Thyroid gland (tissue), 4 donors: ENCODE measurements around the gene EXD2. TPM values are rescaled to one million over a fixed set of nuclear protein-coding genes. Genes with fewer than 3 reads are reported as not detected.

Experiments
- DNase-seq, 2 donors: peaks; one replicate each; pipeline ENCODE4 v3.0.0-alpha.2; 2019
- H3K27ac ChIP-seq, 3 donors: fragments of 200-600 bp; sonication (generic); 1 replicate in 2 of 3; 2 replicates in 1 of 3; pipeline ENCODE4 v1.5.1; 2016 to 2019; ENCODE audit warnings: mild to moderate bottlenecking in 1 of 3, moderate library complexity in 1 of 3
- H3K27me3 ChIP-seq: fragments of 200-600 bp; sonication (generic); one replicate; pipeline ENCODE4 v1.5.1; 2019
- H3K36me3 ChIP-seq, 2 donors: fragments of 200-600 bp; sonication (generic); one replicate each; pipeline ENCODE4 v1.5.1; 2016 to 2019
- H3K4me1 ChIP-seq, 2 donors: fragments of 200-600 bp; sonication (generic); one replicate each; pipeline ENCODE4 v1.5.1; 2017 to 2019
- H3K4me3 ChIP-seq, 3 donors: fragments of 200-600 bp; sonication (generic); replicated peaks in 1 of 3; 1 replicate in 2 of 3; 2 replicates in 1 of 3; pipeline ENCODE4 v1.5.1; 2016; ENCODE audit warnings: mild to moderate bottlenecking in 1 of 3
- H3K9me3 ChIP-seq: fragments of 200-600 bp; sonication (generic); one replicate; pipeline ENCODE4 v1.5.1; 2017
- POLR2A ChIP-seq, 2 donors: fragments of 450-650 bp; IDR thresholded peaks; one replicate each; pipeline ENCODE4 v1.6.1; 2017; ENCODE audit warnings: antibody characterized with exemption in 2 of 2, mild to moderate bottlenecking in 2 of 2, moderate library complexity in 1 of 2
- WGBS, 2 donors: methylation state at CpG; one replicate each; pipeline ENCODE4 v1.1.5; 2017; 5-methylcytosine and 5-hydroxymethylcytosine counted together
- intact Hi-C: fragments of 100-400 bp; cut with DNase I; formaldehyde crosslinking; loops from one replicate; pipeline ENCODE4 v1.15.1; 2023
- total RNA-seq, 4 donors: library from RNA; depleted of rRNA; stranded (reverse); fragments of >200 nt; gene quantifications; one replicate each; pipeline ENCODE4 v1.2.3, GENCODE V29; 2016
- TF ChIP-seq, protein P1 (sequence below), 6 experiments: fragments of 200-600 bp in 3 of 6; fragments of 450-650 bp in 3 of 6; sonication (generic) in 3 of 6; IDR thresholded peaks; one replicate each; pipeline ENCODE4 v1.5.1; 2016 to 2019; ENCODE audit warnings: antibody characterized with exemption in 6 of 6, mild to moderate bottlenecking in 2 of 6, inconsistent platforms in 1 of 6, moderate library complexity in 1 of 6

The EXD2 gene
- total RNA-seq, 4 donors from 2014 or later: 21.2 to 28.3 (median 25.2) TPM

DNA sequence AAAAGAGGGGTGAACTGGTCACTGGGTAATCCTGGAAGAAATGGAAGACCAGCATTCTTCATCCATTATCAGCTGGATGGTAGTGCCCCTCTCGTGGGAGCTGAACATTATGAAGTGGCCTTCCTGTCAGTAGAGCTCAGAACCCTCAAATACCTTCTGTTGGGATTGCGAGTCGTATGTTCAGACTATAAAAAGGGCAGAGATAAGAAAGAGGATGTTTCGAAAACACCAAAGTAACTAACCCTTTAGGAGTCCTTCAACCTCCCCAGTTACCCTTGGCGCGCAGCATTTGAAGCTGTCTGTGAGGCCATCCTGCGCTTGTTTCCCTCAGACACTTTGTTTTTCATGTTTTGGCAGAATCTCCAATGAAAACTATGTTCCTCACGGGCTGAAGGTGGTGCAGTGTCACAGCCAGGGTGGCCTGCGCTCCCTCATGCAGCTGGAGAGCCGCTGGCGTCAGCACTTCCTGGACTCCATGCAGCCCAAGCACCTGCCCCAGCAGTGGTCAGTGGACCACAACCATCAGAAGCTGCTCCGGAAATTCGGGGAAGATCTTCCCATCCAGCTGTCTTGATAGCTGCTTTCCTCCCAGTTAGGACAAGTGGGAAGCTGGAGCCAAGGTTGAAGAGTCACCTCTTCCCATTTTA, 49.4 kb downstream of the EXD2 start:
- no peak for TF ChIP-seq POLR2A (IDR thresholded peaks at IDR 0.05)
- TF ChIP-seq, protein P1, sequence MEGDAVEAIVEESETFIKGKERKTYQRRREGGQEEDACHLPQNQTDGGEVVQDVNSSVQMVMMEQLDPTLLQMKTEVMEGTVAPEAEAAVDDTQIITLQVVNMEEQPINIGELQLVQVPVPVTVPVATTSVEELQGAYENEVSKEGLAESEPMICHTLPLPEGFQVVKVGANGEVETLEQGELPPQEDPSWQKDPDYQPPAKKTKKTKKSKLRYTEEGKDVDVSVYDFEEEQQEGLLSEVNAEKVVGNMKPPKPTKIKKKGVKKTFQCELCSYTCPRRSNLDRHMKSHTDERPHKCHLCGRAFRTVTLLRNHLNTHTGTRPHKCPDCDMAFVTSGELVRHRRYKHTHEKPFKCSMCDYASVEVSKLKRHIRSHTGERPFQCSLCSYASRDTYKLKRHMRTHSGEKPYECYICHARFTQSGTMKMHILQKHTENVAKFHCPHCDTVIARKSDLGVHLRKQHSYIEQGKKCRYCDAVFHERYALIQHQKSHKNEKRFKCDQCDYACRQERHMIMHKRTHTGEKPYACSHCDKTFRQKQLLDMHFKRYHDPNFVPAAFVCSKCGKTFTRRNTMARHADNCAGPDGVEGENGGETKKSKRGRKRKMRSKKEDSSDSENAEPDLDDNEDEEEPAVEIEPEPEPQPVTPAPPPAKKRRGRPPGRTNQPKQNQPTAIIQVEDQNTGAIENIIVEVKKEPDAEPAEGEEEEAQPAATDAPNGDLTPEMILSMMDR (IDR thresholded peaks at IDR 0.05): no peak
- peaks cover 33 to 41% of the 10 kb centered on the region in 2 donors for H3K36me3 ChIP-seq
- intact Hi-C loops: loop anchor here (5.0 kb wide), 2 partner anchors 222 to 337 kb away; no protein-coding TSS in a partner anchor
- no peaks in the 10 kb centered on the region for H3K27me3 ChIP-seq
- WGBS, 2 donors: 90 to 91% methylated on average over 12 to 13 of the region's 13 CpGs
- no peak for DNase-seq
- H3K4me3 ChIP-seq: no peak overlapping the region
- no peak overlapping the region for H3K27ac ChIP-seq
- H3K9me3 ChIP-seq: no peaks in the 10 kb centered on the region
- H3K4me1 ChIP-seq: no peaks in the 10 kb centered on the region

DNA sequence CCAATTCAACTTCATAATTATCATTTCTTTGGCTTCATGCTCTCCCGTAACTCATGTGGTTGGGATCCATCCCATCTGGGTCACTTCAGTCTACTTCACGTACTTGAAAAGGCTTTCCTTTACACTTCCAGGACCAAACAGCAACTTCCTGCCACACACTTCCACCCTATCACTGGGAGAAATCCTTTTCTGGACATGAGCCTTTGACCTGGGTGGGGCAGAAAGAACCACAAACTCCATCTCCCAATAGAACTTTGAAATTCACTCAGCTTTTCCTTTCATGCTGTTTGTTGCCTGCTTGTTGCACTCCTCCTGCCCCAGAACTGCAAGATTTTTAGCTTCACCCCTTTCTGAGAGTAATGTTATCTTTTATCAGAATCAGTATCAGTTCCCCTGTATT, 50.3 kb downstream of the EXD2 start:
- 78 to 81% methylated on average over 2 of the region's 2 CpGs for WGBS, 2 donors
- Histone ChIP-seq H3K27me3 (no peaks in the 10 kb centered on the region), H3K36me3 (peaks cover 29 to 33% of the 10 kb centered on the region in 2 donors), H3K9me3 (no peaks in the 10 kb centered on the region), H3K4me3 (no peak overlapping the region), H3K4me1 (no peaks in the 10 kb centered on the region), H3K27ac (no peak overlapping the region)
- DNase-seq: no peak
- intact Hi-C loops: loop anchor here (5.0 kb wide), 2 partner anchors 221 to 336 kb away; no protein-coding TSS in a partner anchor
- no peak for TF ChIP-seq POLR2A (IDR thresholded peaks at IDR 0.05)
- TF ChIP-seq, protein P1 (IDR thresholded peaks at IDR 0.05): no peak

DNA sequence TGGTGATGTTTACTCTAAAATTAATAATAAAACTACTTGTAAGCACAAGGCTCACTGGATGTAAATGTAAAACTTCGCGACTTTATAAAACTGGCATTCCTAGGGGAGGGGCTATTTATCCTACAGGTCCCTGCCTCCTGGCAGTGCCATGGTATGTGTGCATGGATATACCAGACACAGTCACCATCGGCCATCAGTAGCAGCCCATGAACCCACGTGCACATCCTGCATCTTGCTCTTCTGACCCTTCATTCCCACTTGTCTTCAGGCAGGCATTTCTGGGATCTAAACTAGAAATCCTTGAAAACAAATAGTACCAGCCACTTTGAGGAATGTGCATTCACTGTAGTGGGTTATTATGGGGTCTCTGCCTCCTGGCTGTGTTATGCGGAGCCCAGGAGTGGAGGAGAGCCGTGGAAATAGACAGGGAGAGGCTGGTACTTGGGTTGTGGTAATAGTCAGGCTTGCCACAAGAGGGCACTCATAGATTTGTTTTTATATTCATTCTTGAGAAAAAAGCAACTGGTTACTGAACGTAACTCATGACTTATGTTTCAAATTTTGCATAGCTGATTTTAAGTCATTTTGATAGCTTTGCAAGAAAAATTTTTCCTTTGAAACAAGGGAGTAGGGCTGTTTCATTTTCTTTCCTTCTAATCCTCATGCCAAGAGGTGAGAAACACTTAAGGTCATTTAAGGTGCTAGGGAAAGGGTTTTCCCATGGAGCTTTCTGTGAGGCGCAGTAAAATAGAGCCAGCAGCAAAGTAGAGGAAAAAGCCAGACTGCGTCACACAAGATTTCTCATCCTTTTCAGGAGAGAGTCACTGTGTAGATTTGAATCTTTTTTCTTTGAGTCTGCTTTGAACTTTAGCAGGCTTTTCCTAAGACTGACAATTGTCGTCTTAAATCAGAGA, 51.3 kb downstream of the EXD2 start:
- H3K9me3 ChIP-seq: no peaks in the 10 kb centered on the region
- peaks cover 20 to 26% of the 10 kb centered on the region in 2 donors for H3K36me3 ChIP-seq
- no peak overlapping the region for H3K27ac ChIP-seq
- no peak overlapping the region for H3K4me3 ChIP-seq
- DNase-seq: peak; percentile 61 to 67
- intact Hi-C loops: loop anchor here (5.0 kb wide), 2 partner anchors 220 to 335 kb away; no protein-coding TSS in a partner anchor
- no peaks in the 10 kb centered on the region for H3K4me1 ChIP-seq
- no peaks in the 10 kb centered on the region for H3K27me3 ChIP-seq
- 63% methylated on average over 10 of the region's 10 CpGs for WGBS, 2 donors
- no peak for TF ChIP-seq POLR2A (IDR thresholded peaks at IDR 0.05)
- TF ChIP-seq, protein P1 (IDR thresholded peaks at IDR 0.05): peak; percentile 63 to 80 (median 76)

DNA sequence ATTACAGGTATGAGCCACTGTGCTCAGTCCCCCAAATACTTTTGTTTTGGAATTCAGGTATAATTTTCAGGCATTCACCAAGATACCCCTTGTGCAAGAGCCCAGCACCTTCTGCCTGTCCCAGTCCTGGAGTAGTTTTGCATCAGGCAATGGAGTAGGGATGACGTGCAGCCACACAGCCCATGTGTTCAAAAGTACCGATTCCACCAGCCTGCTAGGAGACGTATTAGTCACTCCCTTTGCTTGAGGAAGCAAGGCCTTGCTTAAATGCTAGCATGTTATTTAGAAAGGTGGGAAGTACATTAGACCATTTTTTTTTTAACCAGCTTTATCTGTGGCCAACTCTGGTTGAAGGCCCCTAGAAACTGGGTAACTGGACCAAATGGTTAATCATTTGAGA, 53.6 kb downstream of the EXD2 start:
- WGBS, 2 donors: 81 to 94% methylated on average over 3 of the region's 3 CpGs

More for the DNA sequence above, 53.6 kb downstream of the EXD2 start:
- Histone ChIP-seq H3K9me3 (no peaks in the 10 kb centered on the region), H3K4me3 (no peak overlapping the region), H3K36me3 (peaks cover 5 to 8% of the 10 kb centered on the region in 2 donors), H3K4me1 (no peaks in the 10 kb centered on the region), H3K27me3 (no peaks in the 10 kb centered on the region), H3K27ac (no peak overlapping the region)
- intact Hi-C loops: loop anchor here (5.0 kb wide), 2 partner anchors 217 to 332 kb away; no protein-coding TSS in a partner anchor
- TF ChIP-seq POLR2A (IDR thresholded peaks at IDR 0.05): no peak
- TF ChIP-seq, protein P1 (IDR thresholded peaks at IDR 0.05): no peak
- DNase-seq: no peak
